HCT116 (cell line): Measurements from ENCODE around the gene MADD.

ENCODE experiments used
- CEBPB ChIP-seq: IDR thresholded peaks from 2 replicates; pipeline ENCODE4 v1.6.1; 2012; ENCODE audit warnings: low read depth
- CTCF ChIP-seq, 3 experiments: fragments of 200-600 bp in 1 of 3; sonication (generic) in 1 of 3; IDR thresholded peaks in 2 of 3; conservative IDR thresholded peaks in 1 of 3; 2 replicates each; pipeline ENCODE4 v1.5.1; 2012 to 2017; ENCODE audit warnings: low read depth in 2 of 3, low read length in 2 of 3, antibody characterized with exemption in 1 of 3, borderline replicate concordance in 1 of 3, control low read depth in 1 of 3, mild to moderate bottlenecking in 1 of 3, mixed read lengths in 1 of 3, mixed run types in 1 of 3, moderate library complexity in 1 of 3; ENCODE audit not compliant: insufficient read depth in 1 of 3
- ELF1 ChIP-seq: IDR thresholded peaks from 2 replicates; pipeline ENCODE4 v1.6.1; 2012; ENCODE audit warnings: low read depth, borderline replicate concordance
- EZH2 ChIP-seq: fragments of 200-600 bp; sonication (generic); IDR thresholded peaks from 2 replicates; pipeline ENCODE4 v1.6.1; 2017; ENCODE audit warnings: antibody characterized with exemption, mixed run types
- EZH2phosphoT487 ChIP-seq: fragments of 200-600 bp; IDR thresholded peaks from 2 replicates; pipeline ENCODE4 v1.6.1; 2018; ENCODE audit warnings: antibody characterized with exemption, borderline replicate concordance
- FOSL1 ChIP-seq: IDR thresholded peaks from 2 replicates; pipeline ENCODE4 v1.6.1; 2012; ENCODE audit warnings: low read depth
- JUND ChIP-seq: IDR thresholded peaks from 2 replicates; pipeline ENCODE4 v1.6.1; 2012
- POLR2A ChIP-seq: IDR thresholded peaks from 2 replicates; pipeline ENCODE4 v1.7.0; 2011; ENCODE audit warnings: borderline replicate concordance; ENCODE audit not compliant: insufficient read depth, insufficient read length; ENCODE audit errors: extremely low read depth
- POLR2AphosphoS5 ChIP-seq: IDR thresholded peaks from 2 replicates; pipeline ENCODE4 v1.6.1; 2011; ENCODE audit warnings: mild to moderate bottlenecking, low read depth, low read length, moderate library complexity
- RAD21 ChIP-seq: IDR thresholded peaks from 2 replicates; pipeline ENCODE4 v1.6.1; 2012; ENCODE audit warnings: low read depth, mild to moderate bottlenecking
- SIN3A ChIP-seq: IDR thresholded peaks from 2 replicates; pipeline ENCODE4 v1.6.1; 2012; ENCODE audit warnings: low read depth
- ZFX ChIP-seq: fragments of 450-650 bp; IDR thresholded peaks from 2 replicates; pipeline ENCODE4 v1.6.1; 2017

GRCh38 chr11:47338396-47339241 lies 68.7 kb downstream of the MADD start:
- TF ChIP-seq CTCF (IDR thresholded peaks at IDR 0.05 in 2 of 3, conservative IDR thresholded peaks at IDR 0.05 in 1 of 3; ENCODE audit: borderline replicate concordance in 1 of 3, insufficient read depth in 1 of 3, low read depth in 2 of 3, low read length in 2 of 3) (no peak), ELF1 (no peak), POLR2AphosphoS5 (no peak), ZFX (no peak), EZH2phosphoT487 (no peak), FOSL1 (no peak), EZH2 (no peak), RAD21 (no peak), POLR2A (no peak), SIN3A (no peak), JUND (no peak), CEBPB (no peak)
